SK-N-MC (cell line): ENCODE measurements around the gene PCNX4.
A peak's percentile ranks its signal among the peaks of the same experiment; 100 is the strongest.
"Not testable (repeated sequence)": the region's sequence is repeated elsewhere in the genome, so short reads cannot be mapped to it uniquely, and the experiment has no call there.

Source experiments
- DNase-seq: peaks from one replicate; pipeline ENCODE4 v3.0.0-alpha.2; 2011; ENCODE audit warnings: low read depth, low spot score
- H3K27ac ChIP-seq: fragments of 200-600 bp; sonication (generic); 2 replicates; pipeline ENCODE4 v1.5.1; 2016; ENCODE audit warnings: mixed run types
- H3K36me3 ChIP-seq: fragments of 200-600 bp; sonication (generic); 2 replicates; pipeline ENCODE4 v1.6.1; 2017; ENCODE audit warnings: antibody characterized with exemption, low read length, mixed read lengths; ENCODE audit not compliant: insufficient read depth
- H3K4me3 ChIP-seq: fragments of 200-600 bp; sonication (generic); 2 replicates; pipeline ENCODE4 v1.5.1; 2016
- H3K9ac ChIP-seq: fragments of 200-600 bp; sonication (generic); 2 replicates; pipeline ENCODE4 v1.8.0; 2017; ENCODE audit warnings: mixed run types, mixed read lengths; ENCODE audit not compliant: insufficient read length
- H3K9me3 ChIP-seq: fragments of 200-600 bp; sonication (generic); 2 replicates; pipeline ENCODE4 v1.6.1; 2017; ENCODE audit warnings: low read depth, mild to moderate bottlenecking, antibody characterized with exemption, low read length, moderate library complexity, mixed read lengths
- EZH2 ChIP-seq: fragments of 200-600 bp; sonication (generic); IDR thresholded peaks from one replicate; pipeline ENCODE4 v1.6.1; 2017; ENCODE audit warnings: antibody characterized with exemption
- FOXP2 ChIP-seq: optimal IDR thresholded peaks from 2 replicates; pipeline ENCODE3; 2011; ENCODE audit warnings: mild to moderate bottlenecking, moderate library complexity; ENCODE audit not compliant: insufficient read depth; ENCODE audit errors: extremely low read length, control extremely low read depth
- POLR2AphosphoS5 ChIP-seq: IDR thresholded peaks from 2 replicates; pipeline ENCODE4 v1.6.1; 2012; ENCODE audit warnings: mild to moderate bottlenecking, low read depth, low read length, borderline replicate concordance

The PCNX4 gene

DNA sequence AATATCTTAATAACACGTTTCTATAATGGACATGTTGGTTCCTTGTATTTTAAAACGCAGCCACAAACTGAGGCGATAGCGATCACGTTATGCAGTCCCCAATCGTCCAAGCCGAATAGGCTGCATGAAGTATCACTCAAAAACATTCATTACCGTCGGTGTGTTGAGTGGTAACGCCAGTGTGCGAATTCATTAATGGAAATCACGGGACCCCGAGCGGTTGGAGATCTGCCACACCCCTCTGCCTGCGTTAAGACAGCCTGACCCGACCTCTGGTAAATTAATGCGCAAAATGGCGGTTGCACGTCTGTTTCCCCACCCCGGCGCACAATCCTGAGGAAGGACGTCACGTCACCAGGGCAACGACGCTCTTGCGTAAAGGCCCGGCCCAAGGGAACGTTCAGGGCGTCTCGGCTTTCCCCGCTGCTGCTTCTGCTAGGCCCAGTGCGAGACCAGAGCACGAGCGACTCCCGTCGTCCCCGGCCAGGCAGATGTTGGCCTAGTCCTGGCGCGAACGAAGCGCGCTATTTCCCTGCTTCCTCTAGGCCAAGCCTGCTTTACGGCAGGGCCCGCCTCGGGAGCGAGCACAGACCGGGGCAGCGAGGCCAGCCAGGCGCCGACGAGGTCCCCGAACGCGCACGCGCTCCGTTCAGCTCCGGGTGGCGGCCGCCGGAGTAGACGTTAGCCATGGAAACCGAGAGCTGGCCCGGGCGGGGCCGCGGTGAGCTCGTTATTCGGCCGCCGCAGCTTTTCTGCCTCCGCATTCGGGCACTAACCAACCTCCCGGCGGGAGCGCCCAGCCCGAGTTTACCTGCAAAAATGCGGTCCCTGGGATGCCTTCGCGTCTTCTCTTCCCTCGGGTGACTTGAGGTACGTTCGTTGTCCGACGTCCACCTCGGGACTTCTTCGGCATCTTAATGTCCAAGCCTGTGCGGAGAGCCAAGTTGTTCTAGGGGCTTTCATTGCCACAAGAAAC is at the start of gene PCNX4:
Gene PCNX4 (plus strand): TSS at position 374 of the 976 bp plus-strand sequence. CDS start 15,716 bp downstream, outside the sequence.
- peak; percentile 96 for DNase-seq
- peak within 1 kb of the TSS; percentile 89 for H3K4me3 ChIP-seq
- TF ChIP-seq EZH2 (no peak), POLR2AphosphoS5 (peak; percentile 98), FOXP2 (peak; percentile 84)
- H3K9ac ChIP-seq, result peak within 1 kb of the TSS; percentile 93
- H3K36me3 ChIP-seq, result peaks cover 9% of the 10 kb centered on the region
- no peaks in the 10 kb centered on the region for H3K9me3 ChIP-seq
- peak within 1 kb of the TSS; percentile 98 for H3K27ac ChIP-seq

DNA sequence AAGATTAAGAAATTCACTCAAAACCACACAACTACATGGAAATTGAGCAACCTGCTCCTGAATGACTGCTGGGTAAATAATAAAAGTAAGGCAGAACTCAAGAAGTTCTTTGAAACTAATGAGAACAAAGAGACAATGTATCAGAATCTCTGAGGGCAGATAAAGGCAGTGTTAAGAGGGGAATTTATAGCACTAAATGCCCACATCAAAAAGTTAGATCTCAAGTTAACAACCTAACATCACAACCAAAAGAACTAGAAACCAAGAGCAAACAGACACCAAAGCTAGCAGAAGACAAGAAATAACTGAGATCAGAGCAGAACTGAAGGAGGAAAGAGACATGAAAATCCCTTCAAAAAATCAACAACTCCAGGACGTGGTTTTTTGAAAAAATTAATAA is 43.7 kb upstream of the PCNX4 start:
- H3K36me3 ChIP-seq, H3K27ac ChIP-seq, H3K4me3 ChIP-seq, DNase-seq, H3K9ac ChIP-seq, H3K9me3 ChIP-seq: not testable (repeated sequence)

DNA sequence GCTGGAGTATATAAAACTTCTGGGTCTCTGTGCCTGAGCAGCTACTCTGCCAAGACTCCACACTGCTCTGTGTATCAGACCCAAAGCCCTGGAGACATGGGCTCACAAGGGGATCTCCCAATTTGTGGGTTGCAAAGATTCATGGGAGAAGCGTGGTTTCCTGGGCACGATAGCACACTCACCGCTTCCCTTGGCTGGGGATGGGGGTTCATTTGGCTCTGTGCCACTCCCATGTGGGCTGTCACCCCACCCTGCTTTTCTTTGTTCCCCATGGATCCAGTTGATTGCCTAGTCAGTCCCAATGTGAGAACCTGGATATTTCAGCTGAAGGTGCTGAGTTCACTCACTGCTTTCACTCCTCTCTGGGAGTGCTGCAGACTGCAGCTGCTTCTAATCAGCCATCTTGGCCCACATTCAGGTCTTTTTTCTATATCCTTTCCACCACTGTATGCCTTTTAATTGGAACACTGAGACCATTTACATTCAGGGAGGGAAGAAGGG is 40.0 kb upstream of the PCNX4 start:
- Histone ChIP-seq H3K27ac (peak overlapping the region; percentile 96), H3K9me3 (no peaks in the 10 kb centered on the region), H3K4me3 (peak overlapping the region; percentile 69), H3K36me3 (no peaks in the 10 kb centered on the region), H3K9ac (peak overlapping the region; percentile 28)
- peak; percentile 70 for DNase-seq
- no peak for TF ChIP-seq EZH2
- peak; percentile 55; the same call in 1 of the 2 replicates for TF ChIP-seq POLR2AphosphoS5
- TF ChIP-seq FOXP2, result peak; percentile 50

DNA sequence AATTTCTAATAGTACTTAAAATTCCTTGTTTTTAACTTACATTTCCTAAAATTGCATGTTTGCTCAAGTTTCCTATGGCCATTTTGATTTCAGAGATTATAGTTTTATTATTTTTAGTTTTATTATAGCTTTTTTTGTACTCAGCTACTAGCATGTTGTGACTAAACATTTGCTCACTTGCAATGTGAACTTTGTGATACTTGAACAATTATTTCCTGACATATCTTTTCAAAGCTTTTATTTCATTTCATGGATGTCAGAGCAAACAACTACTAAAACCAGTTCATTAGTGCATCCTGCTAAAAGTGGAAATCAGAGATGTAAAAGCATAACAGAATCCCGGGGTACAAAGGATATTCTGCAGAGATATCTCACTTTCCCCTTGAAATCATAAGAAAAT is 33.6 kb upstream of the PCNX4 start:
- H3K9me3 ChIP-seq, result no peaks in the 10 kb centered on the region
- TF ChIP-seq POLR2AphosphoS5 (no peak), EZH2 (no peak)
- no peak overlapping the region for H3K4me3 ChIP-seq
- no peak overlapping the region for H3K27ac ChIP-seq
- H3K9ac ChIP-seq, result no peak overlapping the region
- H3K36me3 ChIP-seq, result no peaks in the 10 kb centered on the region
- no peak for DNase-seq

DNA sequence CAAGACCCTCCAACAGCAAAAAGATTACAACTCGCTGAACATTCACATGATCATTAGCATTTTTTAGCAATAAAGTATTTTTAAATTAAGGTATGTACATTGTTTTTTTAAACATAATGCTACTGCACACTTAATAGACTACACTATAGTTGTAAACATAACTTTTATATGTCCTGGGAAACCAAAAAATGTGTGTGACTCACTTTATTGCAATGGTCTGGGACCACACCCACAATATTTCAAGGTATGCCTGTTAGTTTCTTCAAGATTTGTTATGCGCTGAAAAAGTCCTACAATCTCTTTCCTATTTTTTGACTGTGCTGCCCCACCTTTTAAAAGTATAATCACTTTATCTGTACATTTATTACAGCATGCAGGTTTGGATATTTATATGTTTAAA is 30.4 kb upstream of the PCNX4 start:
- DNase-seq, result no peak
- TF ChIP-seq FOXP2, result no peak
- TF ChIP-seq EZH2, result no peak
- no peak for TF ChIP-seq POLR2AphosphoS5

DNA sequence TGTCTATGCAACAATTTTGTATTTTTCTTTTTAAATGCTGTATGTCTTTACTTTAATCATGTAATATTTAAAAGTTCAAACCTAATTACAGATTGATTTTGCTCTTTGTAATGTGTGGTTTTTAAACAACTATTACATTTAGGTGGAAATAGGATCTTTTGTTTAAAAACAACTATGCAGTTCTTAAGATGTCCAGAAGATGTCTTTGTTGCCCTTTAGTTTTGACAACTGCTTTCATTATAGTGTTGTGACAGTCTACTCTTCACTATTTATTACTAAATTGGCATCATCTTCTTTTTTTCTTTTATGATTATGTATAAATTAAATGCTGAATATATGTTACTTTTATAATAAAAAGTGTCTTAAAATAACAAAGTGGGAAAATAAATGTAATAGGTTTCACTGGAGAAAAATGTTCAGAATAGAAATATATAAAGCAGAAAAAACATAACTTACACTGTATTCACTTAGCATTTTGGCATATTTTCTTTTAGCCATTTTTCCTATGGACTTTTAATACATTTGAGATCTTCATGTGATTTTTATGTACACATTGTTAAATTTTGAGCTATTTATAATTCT is 27.1 kb upstream of the PCNX4 start:
- no peaks in the 10 kb centered on the region for H3K36me3 ChIP-seq
- H3K4me3 ChIP-seq, result no peak overlapping the region
- DNase-seq, result no peak
- H3K9me3 ChIP-seq, result no peaks in the 10 kb centered on the region
- no peak for TF ChIP-seq FOXP2
- no peak for TF ChIP-seq POLR2AphosphoS5
- TF ChIP-seq EZH2, result no peak
- H3K27ac ChIP-seq, result no peak overlapping the region
- H3K9ac ChIP-seq, result no peak overlapping the region

More for the DNA sequence above, 30.4 kb upstream of the PCNX4 start:
- Histone ChIP-seq H3K36me3 (no peaks in the 10 kb centered on the region), H3K9me3 (no peaks in the 10 kb centered on the region), H3K27ac (no peak overlapping the region), H3K9ac (no peak overlapping the region), H3K4me3 (no peak overlapping the region)

DNA sequence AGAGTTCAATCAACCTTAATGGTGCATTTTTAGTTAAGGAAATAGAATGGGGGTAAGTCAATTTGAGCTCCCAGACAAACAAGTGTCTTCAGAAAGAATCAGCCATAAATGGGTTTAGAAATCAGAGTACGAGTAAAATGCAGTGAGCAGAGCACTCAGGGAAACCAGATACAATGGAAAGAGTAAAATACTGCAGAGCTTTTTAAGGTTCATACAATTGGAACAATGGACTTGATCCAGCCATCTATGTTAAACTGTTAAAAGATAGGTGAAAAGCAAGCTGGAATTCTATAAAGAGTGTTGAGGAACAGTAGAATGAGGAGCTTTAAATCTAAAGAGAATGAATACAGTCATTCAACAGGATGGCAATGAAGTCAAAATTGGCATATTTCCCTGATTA is 23.8 kb upstream of the PCNX4 start:
- DNase-seq, result no peak
- TF ChIP-seq POLR2AphosphoS5 (no peak), EZH2 (no peak), FOXP2 (no peak)
- Histone ChIP-seq H3K27ac (no peak overlapping the region), H3K9ac (no peak overlapping the region), H3K9me3 (no peaks in the 10 kb centered on the region), H3K4me3 (no peak overlapping the region), H3K36me3 (no peaks in the 10 kb centered on the region)

DNA sequence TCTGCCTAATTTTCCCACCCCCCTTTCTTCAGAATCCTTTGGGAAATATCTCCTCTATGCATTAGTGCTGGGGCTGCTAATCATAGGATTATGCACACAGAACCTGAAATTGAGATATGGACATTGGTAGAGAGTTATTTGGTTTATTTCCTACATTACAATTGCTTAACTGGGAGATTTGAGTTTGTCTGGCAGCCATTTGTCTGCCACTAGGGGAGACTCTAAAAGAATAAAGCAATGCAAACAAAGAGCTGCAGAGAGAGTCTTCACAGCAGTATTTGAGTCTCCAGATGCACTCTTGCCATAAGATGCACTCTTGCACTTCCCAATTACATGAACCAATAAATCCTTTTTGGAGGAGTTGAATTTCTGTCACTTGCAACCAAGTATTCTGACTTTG is 12.0 kb upstream of the PCNX4 start:
- no peak for TF ChIP-seq FOXP2
- no peak for TF ChIP-seq POLR2AphosphoS5
- TF ChIP-seq EZH2, result no peak
- no peak for DNase-seq
- no peaks in the 10 kb centered on the region for H3K36me3 ChIP-seq
- H3K9me3 ChIP-seq, result no peaks in the 10 kb centered on the region
- no peak overlapping the region for H3K4me3 ChIP-seq
- no peak overlapping the region for H3K9ac ChIP-seq
- no peak overlapping the region for H3K27ac ChIP-seq

DNA sequence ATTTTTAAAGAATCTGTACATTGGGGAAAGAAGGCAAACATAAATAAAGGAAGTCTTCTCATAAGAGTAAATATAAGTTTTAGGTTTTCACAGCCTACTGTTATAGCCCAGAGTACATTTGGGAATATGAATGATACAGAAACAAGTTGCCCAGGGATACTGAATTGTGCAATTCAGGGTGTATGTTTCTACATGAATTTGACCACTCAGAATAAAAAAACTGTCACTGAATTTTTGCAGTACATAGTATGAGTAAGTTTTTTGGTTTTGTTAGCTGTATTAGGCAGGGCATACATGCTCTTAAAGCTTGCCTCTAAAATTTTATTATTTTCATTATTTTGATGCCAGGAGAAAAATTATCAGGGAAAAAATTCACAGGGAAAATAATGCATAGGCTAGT is 6.6 kb upstream of the PCNX4 start:
- DNase-seq, result no peak
- no peaks in the 10 kb centered on the region for H3K36me3 ChIP-seq
- H3K9me3 ChIP-seq, result no peaks in the 10 kb centered on the region
- TF ChIP-seq FOXP2, result no peak
- no peak for TF ChIP-seq EZH2
- no peak for TF ChIP-seq POLR2AphosphoS5
- H3K9ac ChIP-seq, result no peak overlapping the region
- H3K27ac ChIP-seq, result no peak overlapping the region
- H3K4me3 ChIP-seq, result no peak overlapping the region
